Stimulated activated naive B cell treated with anti-CD40 and anti-IgM and Interleukin-4, amounts not matched to agents 10 μg/mL and 1 μg/mL and 100 μg/mL, for 72 hours (primary cell): ENCODE measurements around the gene CFAP46.

ENCODE experiments used
- ATAC-seq, 2 donors: fragments of 150-1000 bp; cut with Tn5 transposase; replicated peaks; 2 replicates each; pipeline ENCODE4 v1.10.0; 2021; ENCODE audit warnings: moderate library complexity in 1 of 2
- DNase-seq: peaks from one replicate; pipeline ENCODE4 v3.0.0; 2021
- H3K27ac Mint-ChIP-seq: one replicate; pipeline ENCODE4 v1.8.0; 2022; ENCODE audit warnings: mild to moderate bottlenecking, mixed read lengths
- H3K27me3 Mint-ChIP-seq, 2 donors: one replicate each; pipeline ENCODE4 v1.8.0; 2022; ENCODE audit warnings: mixed read lengths in 2 of 2
- H3K36me3 Mint-ChIP-seq, 2 donors: one replicate each; pipeline ENCODE4 v1.8.0; 2022; ENCODE audit warnings: mixed read lengths in 2 of 2, mild to moderate bottlenecking in 1 of 2
- H3K4me1 Mint-ChIP-seq, 2 donors: one replicate each; pipeline ENCODE4 v1.8.0; 2022; ENCODE audit warnings: mixed read lengths in 2 of 2, mild to moderate bottlenecking in 1 of 2
- H3K4me3 Mint-ChIP-seq, 2 donors: one replicate each; pipeline ENCODE4 v1.8.0; 2022; ENCODE audit warnings: mild to moderate bottlenecking in 2 of 2, mixed read lengths in 2 of 2, moderate library complexity in 1 of 2
- H3K9me3 Mint-ChIP-seq, 2 donors: one replicate each; pipeline ENCODE4 v1.8.0; 2022; ENCODE audit warnings: mixed read lengths in 2 of 2, mild to moderate bottlenecking in 1 of 2

The CFAP46 gene

DNA sequence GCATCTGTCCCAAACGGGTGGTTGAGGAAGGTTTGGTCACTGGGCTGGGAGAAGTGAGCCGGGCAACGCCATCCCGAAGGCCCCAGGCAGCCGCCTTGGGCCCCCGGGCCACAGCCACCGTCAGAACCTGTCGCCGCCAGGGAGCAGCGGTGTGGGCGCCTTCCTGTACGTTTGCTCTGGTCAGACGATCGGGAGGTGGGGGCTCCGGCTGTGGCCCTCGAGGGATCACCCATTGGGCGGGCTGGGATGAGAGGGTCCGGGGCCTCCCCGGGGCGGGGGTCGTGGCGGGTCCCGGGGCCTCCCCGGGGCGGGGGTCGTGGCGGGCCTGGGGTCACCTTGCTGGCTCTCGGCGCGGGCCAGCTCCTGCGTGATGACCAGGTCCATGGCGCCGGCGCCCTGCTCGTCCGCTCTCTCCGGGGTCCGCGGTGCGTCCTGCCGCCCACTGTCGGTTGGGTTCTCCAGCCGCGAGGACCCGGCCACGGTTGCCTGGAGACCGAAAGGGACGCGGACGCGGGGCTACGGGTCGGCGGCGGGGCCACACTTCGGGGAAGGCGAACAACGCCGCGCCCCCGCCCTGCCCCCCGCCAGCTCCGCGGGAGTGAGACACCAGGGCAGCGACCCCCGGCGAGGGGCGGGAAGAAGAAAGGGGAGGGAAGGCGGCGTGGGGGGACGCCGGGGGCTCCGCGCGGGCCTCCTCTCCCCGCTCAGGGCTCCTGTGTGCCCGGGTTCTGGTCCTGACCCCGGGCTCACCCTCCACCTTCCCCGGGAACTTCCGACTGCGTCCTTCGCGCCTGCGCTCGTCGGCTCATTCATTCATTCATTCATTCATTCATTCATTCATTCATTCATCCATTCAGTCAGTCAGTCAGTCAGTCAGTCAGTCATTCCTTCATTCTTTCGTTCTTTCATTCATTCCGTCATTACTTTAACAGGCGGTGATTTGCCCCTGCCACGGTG lies at the start of gene CFAP46:
Gene CFAP46 (minus strand): TSS at position 470 of the 957 bp plus-strand sequence. CDS start 86 bp downstream, at position 384.
- peak; percentile 32 to 43 for ATAC-seq
- H3K27me3 Mint-ChIP-seq, result peaks cover 68 to 87% of the 10 kb centered on the region in 2 donors
- DNase-seq, result peak; percentile 44
- H3K36me3 Mint-ChIP-seq, result no peaks in the 10 kb centered on the region
- peak within 1 kb of the TSS; percentile 84 to 85 for H3K4me3 Mint-ChIP-seq
- peak within 1 kb of the TSS; percentile 62 for H3K27ac Mint-ChIP-seq
- no peaks in the 10 kb centered on the region for H3K9me3 Mint-ChIP-seq
- peaks cover 31 to 47% of the 10 kb centered on the region in 2 donors for H3K4me1 Mint-ChIP-seq

GRCh38 chr10:132991706-132992432 lies 49.5 kb upstream of the CFAP46 start:
- no peaks in the 10 kb centered on the region for H3K36me3 Mint-ChIP-seq
- ATAC-seq (no peak), DNase-seq (no peak)
- peaks cover 9 to 13% of the 10 kb centered on the region in 2 donors for H3K27me3 Mint-ChIP-seq
- H3K4me3 Mint-ChIP-seq, result no peak overlapping the region
- no peak overlapping the region for H3K27ac Mint-ChIP-seq
- H3K4me1 Mint-ChIP-seq, result no peaks in the 10 kb centered on the region
- H3K9me3 Mint-ChIP-seq, result no peaks in the 10 kb centered on the region

GRCh38 chr10:132990684-132991545 lies 48.5 kb upstream of the CFAP46 start:
- Mint-ChIP-seq H3K9me3 (no peaks in the 10 kb centered on the region), H3K36me3 (no peaks in the 10 kb centered on the region), H3K27ac (no peak overlapping the region), H3K4me1 (no peaks in the 10 kb centered on the region), H3K4me3 (no peak overlapping the region), H3K27me3 (peaks cover 5 to 7% of the 10 kb centered on the region in 2 donors)
- ATAC-seq, result no peak
- DNase-seq, result no peak

- no peak for DNase-seq
- no peak overlapping the region for H3K27ac Mint-ChIP-seq
Observed at GRCh38 chr10:132989476-132990415, 47.4 kb upstream of the CFAP46 start.

GRCh38 chr10:132988988-132989387 lies 46.6 kb upstream of the CFAP46 start:
- Mint-ChIP-seq H3K4me1 (no peaks in the 10 kb centered on the region), H3K27me3 (peaks cover 13% of the 10 kb centered on the region in 2 donors), H3K27ac (no peak overlapping the region), H3K4me3 (no peak overlapping the region), H3K36me3 (no peaks in the 10 kb centered on the region), H3K9me3 (no peaks in the 10 kb centered on the region)
- no peak for DNase-seq
- no peak for ATAC-seq

More at GRCh38 chr10:132989476-132990415, 47.4 kb upstream of the CFAP46 start:
- ATAC-seq, result no peak
- H3K9me3 Mint-ChIP-seq, result no peaks in the 10 kb centered on the region
- no peak overlapping the region for H3K4me3 Mint-ChIP-seq
- no peaks in the 10 kb centered on the region for H3K36me3 Mint-ChIP-seq
- peaks cover 10 to 13% of the 10 kb centered on the region in 2 donors for H3K27me3 Mint-ChIP-seq
- H3K4me1 Mint-ChIP-seq, result no peaks in the 10 kb centered on the region

DNA sequence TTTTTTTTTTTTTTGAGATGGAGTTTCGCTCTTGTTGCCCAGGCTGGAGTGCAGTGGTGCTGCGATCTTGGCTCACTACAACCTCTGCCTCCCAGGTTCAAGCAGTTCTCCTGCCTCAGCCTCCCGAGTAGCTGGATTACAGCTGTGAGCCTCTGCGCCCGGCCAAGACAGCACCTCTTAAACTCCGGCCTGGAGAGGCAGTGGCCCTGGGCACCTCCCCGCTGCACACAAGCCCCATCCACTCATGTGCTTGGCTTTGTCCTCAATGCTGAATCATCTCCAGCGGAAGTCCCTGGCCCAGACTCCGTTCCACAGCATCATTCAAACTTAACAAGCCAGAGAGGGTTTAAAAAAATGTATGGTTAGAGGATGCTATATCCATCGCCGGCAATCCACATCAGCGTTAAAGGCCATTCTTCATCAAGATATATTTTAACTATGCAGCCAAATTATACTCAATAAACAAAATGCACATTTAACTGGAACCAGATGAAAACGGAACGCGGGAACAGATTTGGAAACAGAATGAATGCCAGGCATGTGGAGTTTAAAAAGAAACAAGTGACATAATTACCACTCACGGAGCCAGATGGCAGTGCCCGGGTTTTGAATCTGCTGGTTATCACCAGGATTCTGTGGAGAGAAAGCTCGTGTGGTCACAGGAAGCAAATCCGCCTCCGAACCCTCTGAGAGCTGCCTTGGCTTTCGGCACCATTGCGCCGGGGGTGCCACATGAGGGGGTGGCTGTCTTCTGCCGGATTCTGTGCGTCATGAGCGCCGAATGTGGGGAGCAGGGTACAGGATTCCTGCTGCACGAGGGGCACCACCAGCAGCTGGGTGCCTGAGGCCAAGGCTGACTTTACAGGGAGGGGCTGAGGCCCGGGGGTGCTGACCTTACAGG lies 45.6 kb upstream of the CFAP46 start:
- H3K4me3 Mint-ChIP-seq, result no peak overlapping the region
- H3K36me3 Mint-ChIP-seq, result no peaks in the 10 kb centered on the region
- ATAC-seq (no peak), DNase-seq (no peak)
- H3K9me3 Mint-ChIP-seq, result no peaks in the 10 kb centered on the region
- no peaks in the 10 kb centered on the region for H3K4me1 Mint-ChIP-seq
- H3K27ac Mint-ChIP-seq, result no peak overlapping the region
- peaks cover 8 to 13% of the 10 kb centered on the region in 2 donors for H3K27me3 Mint-ChIP-seq

GRCh38 chr10:132986978-132987377 lies 44.6 kb upstream of the CFAP46 start:
- no peaks in the 10 kb centered on the region for H3K36me3 Mint-ChIP-seq
- ATAC-seq, result no peak
- no peaks in the 10 kb centered on the region for H3K9me3 Mint-ChIP-seq
- peaks cover 8 to 13% of the 10 kb centered on the region in 2 donors for H3K27me3 Mint-ChIP-seq
- H3K27ac Mint-ChIP-seq, result no peak overlapping the region
- H3K4me3 Mint-ChIP-seq, result no peak overlapping the region
- no peaks in the 10 kb centered on the region for H3K4me1 Mint-ChIP-seq
- no peak for DNase-seq

DNA sequence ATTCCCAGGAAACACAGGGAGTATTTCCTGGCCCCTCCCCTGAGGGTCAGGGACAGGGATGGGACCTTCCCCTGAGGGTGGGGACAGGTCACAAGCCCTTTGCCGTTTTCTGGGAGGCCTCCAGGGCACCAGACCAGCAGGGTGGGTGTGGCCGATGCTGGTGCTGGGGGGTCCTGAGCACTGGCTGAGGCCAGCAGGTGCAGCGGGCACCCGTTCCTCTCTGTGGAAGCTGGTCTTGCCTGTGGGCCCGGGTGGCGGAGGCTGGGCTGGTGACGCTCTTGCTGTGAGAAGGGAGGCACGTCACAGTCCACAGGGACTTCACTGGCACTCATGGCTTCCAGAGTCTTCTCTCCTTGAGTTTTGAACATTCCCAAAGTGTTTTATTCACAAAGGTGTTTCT lies 44.2 kb upstream of the CFAP46 start:
- H3K9me3 Mint-ChIP-seq, result no peaks in the 10 kb centered on the region
- no peaks in the 10 kb centered on the region for H3K4me1 Mint-ChIP-seq
- DNase-seq, result no peak
- no peak overlapping the region for H3K27ac Mint-ChIP-seq
- H3K4me3 Mint-ChIP-seq, result no peak overlapping the region
- no peak for ATAC-seq
- H3K36me3 Mint-ChIP-seq, result no peaks in the 10 kb centered on the region
- peaks cover 8 to 11% of the 10 kb centered on the region in 2 donors for H3K27me3 Mint-ChIP-seq

GRCh38 chr10:132986076-132986475 lies 43.7 kb upstream of the CFAP46 start:
- no peaks in the 10 kb centered on the region for H3K36me3 Mint-ChIP-seq
- peaks cover 6 to 8% of the 10 kb centered on the region in 2 donors for H3K27me3 Mint-ChIP-seq
- ATAC-seq, result no peak
- DNase-seq, result no peak
- H3K27ac Mint-ChIP-seq, result no peak overlapping the region
- H3K4me3 Mint-ChIP-seq, result no peak overlapping the region
- no peaks in the 10 kb centered on the region for H3K9me3 Mint-ChIP-seq
- no peaks in the 10 kb centered on the region for H3K4me1 Mint-ChIP-seq

- peaks cover 6 to 8% of the 10 kb centered on the region in 2 donors for H3K27me3 Mint-ChIP-seq
- ATAC-seq (no peak), DNase-seq (no peak)
- H3K36me3 Mint-ChIP-seq, result no peaks in the 10 kb centered on the region
- H3K27ac Mint-ChIP-seq, result no peak overlapping the region
- no peaks in the 10 kb centered on the region for H3K4me1 Mint-ChIP-seq
- no peaks in the 10 kb centered on the region for H3K9me3 Mint-ChIP-seq
- no peak overlapping the region for H3K4me3 Mint-ChIP-seq
Observed at GRCh38 chr10:132985546-132985900, 43.2 kb upstream of the CFAP46 start.

- no peaks in the 10 kb centered on the region for H3K9me3 Mint-ChIP-seq
- H3K27ac Mint-ChIP-seq, result no peak overlapping the region
- DNase-seq (no peak), ATAC-seq (no peak)
- peaks cover 6 to 8% of the 10 kb centered on the region in 2 donors for H3K27me3 Mint-ChIP-seq
- H3K4me1 Mint-ChIP-seq, result no peaks in the 10 kb centered on the region
- H3K36me3 Mint-ChIP-seq, result no peaks in the 10 kb centered on the region
- H3K4me3 Mint-ChIP-seq, result no peak overlapping the region
Observed at GRCh38 chr10:132984801-132985545, 42.6 kb upstream of the CFAP46 start.

GRCh38 chr10:132984008-132984295 lies 41.6 kb upstream of the CFAP46 start:
- no peak for ATAC-seq
- peaks cover 7 to 8% of the 10 kb centered on the region in 2 donors for H3K27me3 Mint-ChIP-seq
- H3K27ac Mint-ChIP-seq, result no peak overlapping the region
- H3K4me3 Mint-ChIP-seq, result no peak overlapping the region
- H3K4me1 Mint-ChIP-seq, result no peaks in the 10 kb centered on the region
- no peak for DNase-seq
- no peaks in the 10 kb centered on the region for H3K36me3 Mint-ChIP-seq
- H3K9me3 Mint-ChIP-seq, result no peaks in the 10 kb centered on the region
